Pancreas (tissue), 10 donors: Measurements from ENCODE around the gene CNOT1. TPM values are rescaled to one million over a fixed set of nuclear protein-coding genes. Genes with fewer than 3 reads are reported as not detected.

Experiments
- ATAC-seq, 4 donors: fragments of 200-7000 bp; cut with Tn5 transposase; one replicate each; pipeline versions ENCODE4 v1.8.0 to v1.9.1; 2020; ENCODE audit warnings: mild to moderate bottlenecking in 4 of 4, moderate library complexity in 4 of 4
- DNase-seq, 6 donors: peaks; one replicate each; pipeline ENCODE4 v3.0.0-alpha.2; 2020
- FAIRE-seq: peaks from 2 replicates; lab custom pipeline; 2012; peaks lifted over from hg19 to GRCh38; lab: Jason Lieb, UNC
- H3K27ac ChIP-seq, 4 donors: fragments of 200-600 bp; sonication (generic); 1 replicate in 3 of 4; 2 replicates in 1 of 4; pipeline versions ENCODE4 v1.5.0 to v1.8.0; 2020
- H3K27me3 ChIP-seq, 4 donors: fragments of 200-600 bp; one replicate each; pipeline ENCODE4 v1.8.0; 2021
- H3K36me3 ChIP-seq, 3 donors: fragments of 200-600 bp; sonication (generic) in 1 of 3; one replicate each; pipeline versions ENCODE4 v1.5.0 to v1.8.0; 2020 to 2021
- H3K4me1 ChIP-seq, 3 donors: fragments of 200-600 bp; one replicate each; pipeline ENCODE4 v1.8.0; 2021
- H3K4me3 ChIP-seq, 4 donors: fragments of 200-600 bp; sonication (generic) in 2 of 4; one replicate each; pipeline versions ENCODE4 v1.5.0 to v1.8.0; 2020 to 2021
- H3K9me3 ChIP-seq, 4 donors: fragments of 200-600 bp; one replicate each; pipeline ENCODE4 v1.8.0; 2021
- CTCF ChIP-seq, 4 donors: fragments of 200-600 bp; sonication (generic) in 3 of 4; IDR thresholded peaks; one replicate each; pipeline versions ENCODE4 v1.5.0 to v1.8.0; 2021; ENCODE audit warnings: antibody characterized with exemption in 4 of 4
- WGBS, 2 donors: extraction: QIAGEN DNeasy Blood & Tissue Kit; methylation state at CpG; one replicate each; pipeline ENCODE4 v1.1.7; 2013; 5-methylcytosine and 5-hydroxymethylcytosine counted together
- intact Hi-C, 3 donors: fragments of 100-400 bp; cut with DNase I; formaldehyde crosslinking; loops; one replicate each; pipeline versions ENCODE4 v1.11.1 to v1.14.2; 2022
- polyA plus RNA-seq, 2 donors: library from polyadenylated mRNA; stranded (reverse); fragments of 200-250 nt; gene quantifications; one replicate each; pipeline ENCODE4 v1.2.3, GENCODE V29; 2013
- total RNA-seq, 6 donors: library from RNA; stranded (reverse); fragmentation: NEBNext Ultra II Directional in 4 of 6; extraction: Animal tissue kit (Norgen Biotek cat#: 25700) in 4 of 6; gene quantifications; one replicate each; pipeline versions ENCODE4 v1.2.1 to v1.2.4, GENCODE V29; 2021 to 2023
- donor health status: healthy with polysubstance abuse.
- donor health status: DM: no; HTN: no; CAD: no; lungs with moderate emphysema.
- donor health status: DM: no; HTN: no; CAD: no.
- donor health status: control.
- donor health status: control.
- donor health status: Bipolar disorder and iron deficiency.
- donor health status: DM: yes; HTN: yes; CAD: no.
- donor health status: DM: no; HTN: no; CAD: no.
- donor health status: DM: no; HTN: no; CAD: no.
- donor health status: DM: yes; HTN: yes; CAD: no.

CNOT1 gene
- total and polyA plus RNA-seq, 8 donors: 24.3 to 84.4 (median 60.0) TPM

- H3K36me3 ChIP-seq: no peaks in the 10 kb centered on the region
- no peak overlapping the region for H3K4me3 ChIP-seq
- no peak overlapping the region for H3K27ac ChIP-seq
- ATAC-seq (no peak), FAIRE-seq (no peak), DNase-seq (no peak)
- TF ChIP-seq CTCF (IDR thresholded peaks at IDR 0.05): no peak
- H3K27me3 ChIP-seq: no peaks in the 10 kb centered on the region
- 74 to 79% methylated on average over 4 of the region's 4 CpGs for WGBS, 2 donors
- intact Hi-C loops: no loop called here
- H3K9me3 ChIP-seq: no peaks in the 10 kb centered on the region
- no peaks in the 10 kb centered on the region for H3K4me1 ChIP-seq
These were observed 5.9 kb upstream of the CNOT1 start for GRCh38 chr16:58635502-58635901.

GRCh38 chr16:58634265-58634802 is 4.7 kb upstream of the CNOT1 start:
- ATAC-seq (no peak), FAIRE-seq (no peak), DNase-seq (no peak)
- no peaks in the 10 kb centered on the region for H3K27me3 ChIP-seq
- no peak for TF ChIP-seq CTCF (IDR thresholded peaks at IDR 0.05)
- H3K27ac ChIP-seq: no peak overlapping the region
- H3K36me3 ChIP-seq: no peaks in the 10 kb centered on the region
- H3K4me3 ChIP-seq: no peak overlapping the region
- no peaks in the 10 kb centered on the region for H3K9me3 ChIP-seq
- WGBS, 2 donors: 48 to 55% methylated on average over 3 of the region's 3 CpGs
- H3K4me1 ChIP-seq: no peaks in the 10 kb centered on the region
- intact Hi-C loops: no loop called here

GRCh38 chr16:58628845-58629732 is 537 bp downstream of the CNOT1 start:
- ATAC-seq (peak; percentile 33 to 54 (median 46)), DNase-seq (peak; percentile 37 to 78 (median 50)), FAIRE-seq (no peak)
- TF ChIP-seq CTCF (IDR thresholded peaks at IDR 0.05): no peak
- 0 to 1% methylated on average over 46 to 53 of the region's 53 CpGs for WGBS, 2 donors
- Histone ChIP-seq H3K4me3 (peak overlapping the region; percentile 96 to 100 (median 98)), H3K27ac (peak overlapping the region; percentile 96 to 99 (median 97)), H3K4me1 (peaks cover 0 to 14% (median 12%) of the 10 kb centered on the region in 3 donors), H3K36me3 (no peaks in the 10 kb centered on the region), H3K27me3 (no peaks in the 10 kb centered on the region), H3K9me3 (no peaks in the 10 kb centered on the region)
- intact Hi-C loops: no loop called here

GRCh38 chr16:58624209-58624608 is 5.4 kb downstream of the CNOT1 start:
- Histone ChIP-seq H3K27ac (no peak overlapping the region), H3K4me3 (no peak overlapping the region), H3K27me3 (no peaks in the 10 kb centered on the region), H3K4me1 (peaks cover 0 to 14% (median 12%) of the 10 kb centered on the region in 3 donors), H3K9me3 (no peaks in the 10 kb centered on the region), H3K36me3 (peaks cover 0 to 9% (median 5%) of the 10 kb centered on the region in 3 donors)
- intact Hi-C loops: no loop called here
- TF ChIP-seq CTCF (IDR thresholded peaks at IDR 0.05): no peak
- no peak for DNase-seq
- ATAC-seq: no peak
- no peak for FAIRE-seq
- WGBS, 2 donors: 86 to 92% methylated on average over 7 of the region's 7 CpGs
